ENCODE data around the gene KIF1A. TPM values are rescaled to one million over a fixed set of nuclear protein-coding genes. Genes with fewer than 3 reads are reported as not detected.
"Not testable (repeated sequence)": the region's sequence is repeated elsewhere in the genome, so short reads cannot be mapped to it uniquely, and the experiment has no call there.

Gene KIF1A
- total RNA-seq, 1 donor = not detected

GRCh38 chr2:240781471-240782220, 38.4 kb downstream of the KIF1A start:
- Histone ChIP-seq H3K4me1 (ENCODE audit: insufficient read depth, low read length) (no peaks in the 10 kb centered on the region), H3K27me3 (ENCODE audit: insufficient read depth, low read length) (no peaks in the 10 kb centered on the region), H3K4me3 (ENCODE audit: insufficient read depth, low read length) (no peak overlapping the region), H3K36me3 (ENCODE audit: insufficient read depth, low read length) (no peaks in the 10 kb centered on the region), H4K20me1 (ENCODE audit: insufficient read depth, low read length) (no peaks in the 10 kb centered on the region), H3K4me2 (ENCODE audit: insufficient read depth, low read length) (no peak overlapping the region), H2AFZ (ENCODE audit: low read length) (no peak overlapping the region), H3K27ac (ENCODE audit: low read depth, low read length) (no peak overlapping the region), H3K79me2 (ENCODE audit: insufficient read depth, low read length) (no peaks in the 10 kb centered on the region), H3K9me3 (ENCODE audit: low read depth, low read length) (no peaks in the 10 kb centered on the region)
- no peak for DNase-seq (ENCODE audit: insufficient read length, low spot score, missing footprints)
- TF ChIP-seq CTCF (IDR thresholded peaks at IDR 0.05; ENCODE audit: extremely low read depth, low read depth, low read length) = no peak

- no peak for TF ChIP-seq CTCF (IDR thresholded peaks at IDR 0.05; ENCODE audit: extremely low read depth, low read depth, low read length)
- Histone ChIP-seq H3K79me2 (ENCODE audit: insufficient read depth, low read length) (no peaks in the 10 kb centered on the region), H3K27me3 (ENCODE audit: insufficient read depth, low read length) (no peaks in the 10 kb centered on the region), H3K4me1 (ENCODE audit: insufficient read depth, low read length) (no peaks in the 10 kb centered on the region), H3K9me3 (ENCODE audit: low read depth, low read length) (no peaks in the 10 kb centered on the region), H4K20me1 (ENCODE audit: insufficient read depth, low read length) (no peaks in the 10 kb centered on the region), H2AFZ (ENCODE audit: low read length) (no peak overlapping the region), H3K4me2 (ENCODE audit: insufficient read depth, low read length) (no peak overlapping the region), H3K4me3 (ENCODE audit: insufficient read depth, low read length) (no peak overlapping the region), H3K36me3 (ENCODE audit: insufficient read depth, low read length) (no peaks in the 10 kb centered on the region), H3K27ac (ENCODE audit: low read depth, low read length) (no peak overlapping the region)
- peak; percentile 93 for DNase-seq (ENCODE audit: insufficient read length, low spot score, missing footprints)
Observed at GRCh38 chr2:240780023-240780700, 39.9 kb downstream of the KIF1A start.

- not testable (repeated sequence) for H3K79me2 ChIP-seq (ENCODE audit: insufficient read depth, low read length); H2AFZ ChIP-seq (ENCODE audit: low read length); H4K20me1 ChIP-seq (ENCODE audit: insufficient read depth, low read length); H3K9me3 ChIP-seq (ENCODE audit: low read depth, low read length); H3K4me1 ChIP-seq (ENCODE audit: insufficient read depth, low read length); H3K27ac ChIP-seq (ENCODE audit: low read depth, low read length); H3K36me3 ChIP-seq (ENCODE audit: insufficient read depth, low read length); H3K27me3 ChIP-seq (ENCODE audit: insufficient read depth, low read length); H3K4me3 ChIP-seq (ENCODE audit: insufficient read depth, low read length); H3K4me2 ChIP-seq (ENCODE audit: insufficient read depth, low read length); DNase-seq (ENCODE audit: insufficient read length, low spot score, missing footprints)
Observed at GRCh38 chr2:240779250-240779832, 40.7 kb downstream of the KIF1A start.

GRCh38 chr2:240778426-240778825, 41.6 kb downstream of the KIF1A start:
- Histone ChIP-seq H3K4me3 (ENCODE audit: insufficient read depth, low read length) (no peak overlapping the region), H2AFZ (ENCODE audit: low read length) (no peak overlapping the region), H3K4me1 (ENCODE audit: insufficient read depth, low read length) (no peaks in the 10 kb centered on the region), H3K4me2 (ENCODE audit: insufficient read depth, low read length) (no peak overlapping the region), H3K27me3 (ENCODE audit: insufficient read depth, low read length) (no peaks in the 10 kb centered on the region), H3K36me3 (ENCODE audit: insufficient read depth, low read length) (no peaks in the 10 kb centered on the region), H3K27ac (ENCODE audit: low read depth, low read length) (no peak overlapping the region), H4K20me1 (ENCODE audit: insufficient read depth, low read length) (no peaks in the 10 kb centered on the region), H3K79me2 (ENCODE audit: insufficient read depth, low read length) (no peaks in the 10 kb centered on the region), H3K9me3 (ENCODE audit: low read depth, low read length) (no peaks in the 10 kb centered on the region)
- no peak for DNase-seq (ENCODE audit: insufficient read length, low spot score, missing footprints)
- TF ChIP-seq CTCF (IDR thresholded peaks at IDR 0.05; ENCODE audit: extremely low read depth, low read depth, low read length) = no peak

Data from osteoblast (primary cell).